GOT3 (cell line): ENCODE measurements around the gene ADNP.

Experiments used
- DNase-seq: peaks from one replicate; lab custom pipeline; 2025; ENCODE audit warnings: mixed read lengths; lab: John Stamatoyannopoulos, UW

Gene ADNP

DNA sequence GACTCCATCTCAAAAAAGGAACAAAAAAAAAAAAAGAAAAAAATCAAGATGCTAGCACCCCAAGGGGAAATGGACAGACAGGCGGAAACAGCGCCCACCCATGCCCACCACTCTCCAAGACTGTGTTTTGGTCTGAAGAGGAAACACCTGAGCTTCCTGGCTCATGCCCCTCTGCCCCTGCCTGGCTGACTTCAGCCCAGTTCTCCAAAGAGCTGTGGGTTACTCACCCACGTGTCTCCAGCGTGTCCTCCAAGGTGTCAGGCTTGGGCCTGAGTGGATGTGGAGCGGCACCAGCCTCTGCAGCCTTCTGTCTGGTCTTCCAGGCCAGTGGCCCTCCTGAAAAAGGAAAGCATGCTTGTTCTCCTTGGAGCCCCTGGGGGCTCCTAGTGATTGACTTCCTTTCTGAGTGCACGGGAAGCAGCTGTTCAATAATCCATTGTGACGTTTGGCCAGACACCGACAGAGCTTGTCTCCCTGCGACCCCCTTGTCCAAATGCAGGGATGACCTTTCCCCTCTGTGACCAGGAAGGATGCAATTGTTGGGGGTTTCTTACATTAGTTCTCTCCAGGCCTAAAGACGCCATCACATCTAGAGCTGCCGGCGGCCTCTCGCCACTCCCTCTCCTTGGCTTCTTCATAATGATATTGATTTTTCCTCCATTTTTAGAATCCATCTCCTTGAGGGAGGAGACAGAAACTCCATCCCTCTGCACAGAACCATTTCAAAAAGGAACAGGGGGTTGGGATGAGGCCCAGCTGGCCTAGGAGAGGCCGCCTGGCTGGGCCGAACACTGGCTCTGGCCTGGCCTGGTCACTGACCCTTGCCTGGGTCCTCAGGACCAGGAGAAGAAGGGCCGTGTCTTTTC lies 58.4 kb downstream of the ADNP start:
- DNase-seq: no peak

GRCh38 chr20:50870561-50871161 lies 60.6 kb downstream of the ADNP start:
- DNase-seq: no peak

DNA sequence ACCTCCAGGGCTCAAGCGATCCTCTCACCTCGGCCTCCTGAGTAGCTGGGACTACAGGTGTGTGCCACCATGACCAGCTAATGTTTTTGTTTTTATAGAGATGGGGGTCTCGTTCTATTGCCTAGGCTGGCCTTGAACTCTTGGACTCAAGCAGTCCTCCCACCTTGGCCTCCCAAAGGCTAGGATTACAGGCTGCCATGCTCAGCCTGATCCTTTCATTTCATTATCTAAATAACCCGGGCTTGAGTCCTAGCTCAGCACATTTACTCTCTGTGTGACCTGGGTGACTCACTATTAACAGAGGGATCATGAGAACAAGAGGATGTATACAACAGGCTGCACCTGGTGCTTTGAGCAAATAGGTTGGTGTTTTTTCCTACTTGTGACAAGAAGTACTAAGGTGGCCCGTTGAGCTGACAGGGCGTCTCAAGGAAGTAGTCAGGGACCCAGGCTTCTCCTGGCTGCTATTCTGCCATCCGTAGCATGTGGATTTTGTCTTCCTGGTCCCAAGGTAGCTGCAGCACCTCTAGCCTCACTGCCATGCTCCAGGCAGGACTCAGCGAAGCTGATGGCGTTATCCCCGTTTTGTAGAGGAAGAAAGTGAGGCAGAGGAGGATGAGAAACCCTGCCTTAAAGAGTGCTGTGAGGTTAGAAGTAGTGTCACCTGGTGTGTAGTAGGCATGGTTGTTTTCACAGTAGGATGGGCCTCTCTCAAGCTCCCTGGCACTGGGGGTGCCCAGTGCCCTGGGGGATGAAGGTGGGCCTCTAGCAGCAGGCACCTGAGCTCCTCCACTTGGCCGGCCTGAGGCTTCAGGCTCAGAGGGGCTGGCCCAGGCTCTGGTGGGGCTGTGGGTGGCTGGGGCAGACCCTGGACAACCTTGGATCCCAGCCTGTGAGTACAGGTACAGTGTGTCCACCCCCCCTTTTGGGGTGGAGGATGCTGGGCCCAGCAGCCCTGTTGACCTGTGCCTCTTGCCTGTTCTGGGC lies 62.4 kb downstream of the ADNP start:
- no peak for DNase-seq

DNA sequence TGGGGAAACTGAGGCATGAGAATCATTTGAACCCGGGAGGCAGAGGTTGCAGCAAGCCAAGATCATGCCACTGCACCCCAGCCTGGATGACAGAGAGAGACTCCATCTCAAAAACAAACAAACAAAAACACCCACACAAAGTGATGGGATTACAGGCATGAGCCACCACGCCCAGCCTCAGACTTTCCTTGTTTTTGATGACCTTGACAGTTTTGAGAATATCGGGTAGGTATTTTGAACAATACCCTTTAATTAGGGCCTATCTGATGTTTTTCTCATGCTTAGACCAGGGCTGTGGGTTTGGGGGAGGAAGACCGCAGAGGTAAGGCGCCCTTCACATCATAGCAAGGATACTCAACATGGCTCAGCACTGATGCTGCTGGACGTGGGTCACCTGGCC lies 63.4 kb downstream of the ADNP start:
- no peak for DNase-seq

- no peak for DNase-seq
These were observed 64.4 kb downstream of the ADNP start for GRCh38 chr20:50866831-50867230.

DNA sequence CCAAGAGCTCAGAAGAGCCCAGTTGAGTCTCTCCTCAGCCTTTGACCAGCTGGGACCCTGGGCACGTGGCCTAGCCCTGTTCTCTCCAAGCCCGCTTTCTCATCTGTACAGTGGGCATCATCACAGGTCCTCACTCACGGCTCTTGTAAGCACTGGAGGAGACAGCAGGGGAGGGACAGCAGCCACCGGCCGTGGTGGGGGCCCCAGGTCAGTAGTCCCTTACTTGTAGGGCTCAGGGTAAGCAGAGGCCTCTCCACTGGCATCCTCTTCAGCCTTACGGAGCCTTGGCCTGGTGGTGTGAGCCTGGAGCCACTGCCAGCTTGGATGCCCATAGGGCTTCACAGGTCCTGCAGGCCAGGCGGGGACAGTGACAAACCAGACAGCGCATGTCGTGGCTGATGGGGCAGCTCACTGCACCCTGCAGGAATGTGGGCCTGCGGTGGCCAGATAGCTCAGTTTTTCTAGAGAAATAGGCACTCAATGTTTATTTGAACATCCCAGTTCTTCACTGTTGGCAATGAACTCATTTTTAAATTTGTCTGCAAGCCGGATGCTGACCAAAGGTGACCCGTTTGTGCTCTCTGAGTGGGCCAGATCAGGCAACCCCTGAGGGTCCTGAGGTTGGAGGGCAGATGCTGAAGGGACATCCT lies 65.1 kb downstream of the ADNP start:
- DNase-seq: no peak

GRCh38 chr20:50865591-50865990 lies 65.6 kb downstream of the ADNP start:
- DNase-seq: no peak

- DNase-seq: no peak
These were observed 66.1 kb downstream of the ADNP start for GRCh38 chr20:50865114-50865513.

DNA sequence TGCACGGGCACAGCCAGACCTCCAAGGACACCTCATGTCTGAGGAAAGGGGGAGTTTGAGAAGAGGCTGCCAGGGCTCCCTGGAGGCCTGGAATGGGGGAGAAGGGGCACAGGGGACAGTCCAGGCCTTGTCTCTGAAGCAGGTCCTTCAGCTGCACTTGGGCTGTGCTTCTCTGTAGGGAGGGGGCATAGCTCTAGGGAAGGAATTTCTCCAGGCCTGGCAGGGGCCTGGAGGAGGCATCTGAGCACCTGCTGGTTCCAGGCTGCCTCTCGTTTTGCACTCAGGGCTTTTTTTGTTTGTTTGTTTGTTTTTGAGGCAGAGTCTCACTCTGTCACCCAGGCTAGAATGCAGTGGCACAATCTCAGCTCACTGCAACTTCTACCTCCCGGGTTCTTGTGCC lies 68.7 kb downstream of the ADNP start:
- DNase-seq: no peak

- DNase-seq: no peak
These were observed 70.2 kb downstream of the ADNP start for GRCh38 chr20:50861012-50861411.

DNA sequence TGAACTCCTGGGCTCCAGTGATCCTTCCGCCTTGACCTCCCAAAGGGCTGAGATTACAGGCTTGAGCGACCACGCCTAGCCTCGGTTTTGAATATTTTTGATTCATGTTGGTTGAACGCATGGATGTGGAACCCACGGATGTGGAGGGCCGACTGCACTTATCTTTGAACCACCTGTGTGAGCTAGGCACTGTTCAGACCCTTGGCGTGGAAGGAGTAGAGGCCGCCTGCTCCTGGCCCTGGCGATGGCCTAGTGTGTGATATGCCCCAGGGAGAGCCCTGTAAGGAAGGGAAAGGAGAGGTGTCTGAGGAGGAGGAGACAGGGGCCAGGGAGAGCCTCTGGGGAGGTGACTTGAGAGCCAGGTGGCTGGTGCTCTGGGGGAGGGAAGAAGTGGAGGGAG lies 72.1 kb downstream of the ADNP start:
- DNase-seq: no peak

DNA sequence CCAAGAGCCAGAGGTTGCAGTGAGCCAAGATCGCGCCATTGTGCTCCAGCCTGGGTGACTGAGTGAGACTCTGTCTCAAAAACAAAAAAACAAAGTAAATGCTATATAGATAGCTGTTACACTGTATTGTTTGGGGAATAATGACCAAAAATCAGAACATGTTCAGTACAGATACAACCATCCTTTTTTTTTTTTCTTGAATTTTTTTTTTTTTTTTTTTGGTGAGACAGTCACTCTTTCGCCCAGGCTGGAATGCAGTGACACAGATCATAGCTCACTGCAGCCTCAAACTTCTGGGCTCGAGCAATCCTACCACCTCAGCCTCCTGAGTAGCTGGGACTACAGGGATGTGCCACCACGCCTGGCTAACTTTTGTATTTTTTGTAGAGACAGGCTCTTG lies 72.7 kb downstream of the ADNP start:
- no peak for DNase-seq

GRCh38 chr20:50857348-50857747 lies 73.9 kb downstream of the ADNP start:
- DNase-seq: no peak

- no peak for DNase-seq
These were observed 74.7 kb downstream of the ADNP start for GRCh38 chr20:50856475-50857041.

DNA sequence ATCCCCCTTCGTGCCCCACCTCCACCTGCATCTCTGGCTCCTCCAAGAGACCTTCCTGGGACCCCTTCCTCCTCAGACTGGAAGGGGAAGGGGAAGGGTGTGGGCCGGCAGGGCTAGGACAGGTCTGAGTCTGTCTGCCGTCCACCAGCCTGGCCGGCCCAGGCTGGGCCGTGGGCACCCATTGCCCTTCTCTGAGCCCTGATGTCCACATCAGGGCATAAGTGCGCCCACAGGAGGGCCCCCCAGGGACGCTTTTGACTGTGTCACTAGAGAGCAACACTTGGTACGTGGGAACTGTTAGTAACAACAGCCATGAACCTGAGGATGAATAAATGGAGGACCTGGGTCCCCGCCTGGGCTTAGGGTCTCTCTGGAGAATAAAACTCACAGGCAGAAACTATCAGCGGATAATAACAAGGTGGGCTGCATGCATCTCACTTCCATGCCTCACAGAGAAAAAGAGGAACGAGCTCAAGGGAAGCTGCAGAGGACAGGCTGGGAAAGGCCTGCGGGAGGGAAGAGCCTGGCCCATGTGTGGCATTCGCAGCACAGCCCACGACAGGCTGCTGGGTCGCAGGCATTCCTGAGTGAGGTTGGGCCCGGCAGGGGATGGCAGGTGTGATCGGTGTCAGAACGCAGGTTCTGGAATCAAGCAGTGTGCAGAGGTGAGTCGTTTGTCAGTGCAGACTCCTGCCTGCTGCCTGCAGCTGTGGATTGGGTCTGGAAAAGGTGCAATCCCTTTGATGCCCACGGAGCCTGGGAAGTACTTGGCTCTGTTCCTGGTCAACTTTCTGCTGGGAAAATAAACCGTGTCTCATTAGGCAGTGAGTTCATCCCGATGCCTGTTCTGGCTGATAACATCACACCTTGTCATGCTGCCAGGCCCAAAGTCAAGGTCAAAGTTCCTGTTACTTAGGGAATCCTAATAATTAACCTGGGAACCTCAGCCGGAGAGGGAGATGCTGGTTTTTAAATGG lies 75.5 kb downstream of the ADNP start:
- no peak for DNase-seq

- DNase-seq: no peak
These were observed 76.6 kb downstream of the ADNP start for GRCh38 chr20:50854506-50855249.

- no peak for DNase-seq
These were observed 79.2 kb downstream of the ADNP start for GRCh38 chr20:50852085-50852484.

- DNase-seq: no peak
These were observed 80.4 kb downstream of the ADNP start for GRCh38 chr20:50850721-50851286.
